OCI-LY7 (cell line): ENCODE results near the gene DDX3Y. TPM values are rescaled to one million over a fixed set of nuclear protein-coding genes. Genes with fewer than 3 reads are reported as not detected.

Experiments used
- BruUV-seq: library from RNA; stranded (reverse); fragments of 400-500 nt; replicated peaks from 2 replicates; lab custom pipeline; 2021; lab: Mats Ljungman, UMichigan
- CTCF ChIA-PET: fragments of 300-600 bp; sonication (Branson Sonifier 250); formaldehyde crosslinking; loops from one replicate; lab custom pipeline; 2022; ENCODE audit warnings: antibody characterized with exemption; ENCODE audit not compliant: unreplicated experiment; lab: Charles Lee
- POLR2A ChIA-PET: fragments of 300-600 bp; sonication (Branson Sonifier 250); formaldehyde crosslinking; loops from one replicate; lab custom pipeline; 2022; ENCODE audit warnings: antibody characterized with exemption; lab: Charles Lee
- DNase-seq: peaks from one replicate; pipeline ENCODE4 v3.0.0-alpha.2; 2015; ENCODE audit warnings: low spot score
- H2AFZ ChIP-seq: fragments of 200-600 bp; sonication (generic), shearing (Covaris generic); 2 replicates; pipeline ENCODE4 v1.6.1; 2014; ENCODE audit warnings: mild to moderate bottlenecking, antibody characterized with exemption, low read length, moderate library complexity
- H3K27ac ChIP-seq: fragments of 200-600 bp; sonication (generic); 2 replicates; pipeline ENCODE4 v1.5.1; 2014; ENCODE audit warnings: mixed run types, low read depth, mild to moderate bottlenecking, moderate library complexity, low read length, inconsistent platforms; ENCODE audit not compliant: poor library complexity, severe bottlenecking
- H3K36me3 ChIP-seq: fragments of 200-600 bp; sonication (generic); 2 replicates; pipeline ENCODE4 v1.6.1; 2014; ENCODE audit warnings: mild to moderate bottlenecking, antibody characterized with exemption, low read length, moderate library complexity, mixed read lengths; ENCODE audit not compliant: insufficient read depth
- H3K4me1 ChIP-seq: fragments of 200-600 bp; sonication (generic); 2 replicates; pipeline ENCODE4 v1.5.1; 2014; ENCODE audit warnings: mild to moderate bottlenecking, low read length; ENCODE audit not compliant: insufficient read depth, poor library complexity, severe bottlenecking
- H3K4me2 ChIP-seq: fragments of 200-600 bp; sonication (generic); 2 replicates; pipeline ENCODE4 v1.6.1; 2014; ENCODE audit warnings: mild to moderate bottlenecking, low read length
- H3K4me3 ChIP-seq: fragments of 200-600 bp; sonication (generic); 2 replicates; pipeline ENCODE4 v1.5.1; 2014; ENCODE audit warnings: mild to moderate bottlenecking, low read depth, low read length; ENCODE audit not compliant: poor library complexity, severe bottlenecking
- H3K79me2 ChIP-seq: fragments of 200-600 bp; sonication (generic); 2 replicates; pipeline ENCODE4 v1.6.1; 2016; ENCODE audit warnings: low read depth, mild to moderate bottlenecking, low read length, moderate library complexity, mixed read lengths; ENCODE audit not compliant: insufficient read depth
- H3K9me2 ChIP-seq: fragments of 200-600 bp; sonication (generic); 2 replicates; pipeline ENCODE4 v1.6.1; 2016; ENCODE audit warnings: mild to moderate bottlenecking, low read length, mixed read lengths; ENCODE audit not compliant: insufficient read depth
- H3K9me3 ChIP-seq: fragments of 200-600 bp; sonication (generic); 2 replicates; pipeline ENCODE4 v1.6.1; 2014; ENCODE audit warnings: mild to moderate bottlenecking, mixed run types, low read length, mixed read lengths
- H4K20me1 ChIP-seq: fragments of 200-600 bp; sonication (generic); 2 replicates; pipeline ENCODE4 v1.6.1; 2014; ENCODE audit warnings: mild to moderate bottlenecking, antibody characterized with exemption, low read length, moderate library complexity, mixed read lengths; ENCODE audit not compliant: insufficient read depth
- CTCF ChIP-seq: fragments of 200-600 bp; sonication (generic); conservative IDR thresholded peaks from 2 replicates; pipeline ENCODE4 v1.5.1; 2014; ENCODE audit warnings: mild to moderate bottlenecking, antibody characterized with exemption, low read length, moderate library complexity, mixed read lengths
- EZH2phosphoT487 ChIP-seq: fragments of 200-600 bp; sonication (generic); IDR thresholded peaks from 2 replicates; pipeline ENCODE4 v1.6.1; 2018; ENCODE audit warnings: low read depth, borderline replicate concordance, mild to moderate bottlenecking, mixed run types, antibody characterized with exemption, low read length, moderate library complexity, mixed read lengths
- intact Hi-C: fragments of 100-400 bp; cut with micrococcal nuclease; formaldehyde crosslinking; loops from one replicate; pipeline ENCODE4 v1.10.0; 2022; ENCODE audit not compliant: unreplicated experiment
- total RNA-seq, 2 experiments: library from RNA; depleted of rRNA in 1 of 2; stranded (reverse); fragments of >200 nt in 1 of 2; shearing (Covaris generic) in 1 of 2; gene quantifications; 2 replicates each; pipeline ENCODE4 v1.2.3, GENCODE V29; 2014 to 2022

Gene DDX3Y
- total RNA-seq, 2 experiments from 2014 or later, result 76.9 to 111 TPM

- ChIA-PET CTCF (no interaction called here), POLR2A (interaction anchor here (0.5 kb wide), 1 partner anchor 31 kb away, joined by 3 read pairs; no protein-coding TSS in a partner anchor)
- Histone ChIP-seq H3K4me2 (no peak overlapping the region), H3K9me3 (no peaks in the 10 kb centered on the region), H3K79me2 (no peaks in the 10 kb centered on the region), H2AFZ (no peak overlapping the region), H3K36me3 (no peaks in the 10 kb centered on the region), H3K4me3 (no peak overlapping the region), H3K9me2 (no peaks in the 10 kb centered on the region), H3K27ac (no peak overlapping the region), H3K4me1 (no peaks in the 10 kb centered on the region), H4K20me1 (no peaks in the 10 kb centered on the region)
- no peak for DNase-seq
- no TSS peak for BruUV-seq
- no peak for TF ChIP-seq EZH2phosphoT487
- TF ChIP-seq CTCF, result no peak
- intact Hi-C loops, result no loop called here
Measured at GRCh38 chrY:12928043-12928442, 23.4 kb downstream of the DDX3Y start.

- DNase-seq, result no peak
- no peaks in the 10 kb centered on the region for H3K9me3 ChIP-seq
- ChIA-PET CTCF (no interaction called here), POLR2A (interaction anchor here (0.7 kb wide), 1 partner anchor 137 kb away, joined by 3 read pairs; no protein-coding TSS in a partner anchor)
- no peak overlapping the region for H2AFZ ChIP-seq
- no peaks in the 10 kb centered on the region for H3K36me3 ChIP-seq
- H4K20me1 ChIP-seq, result no peaks in the 10 kb centered on the region
- H3K4me2 ChIP-seq, result no peak overlapping the region
- H3K79me2 ChIP-seq, result no peaks in the 10 kb centered on the region
- no peak overlapping the region for H3K4me3 ChIP-seq
- no peaks in the 10 kb centered on the region for H3K9me2 ChIP-seq
- TF ChIP-seq EZH2phosphoT487 (no peak), CTCF (no peak)
- BruUV-seq, result no TSS peak
- intact Hi-C loops, result no loop called here
- H3K27ac ChIP-seq, result no peak overlapping the region
- H3K4me1 ChIP-seq, result no peaks in the 10 kb centered on the region
Measured at GRCh38 chrY:12941725-12942687, 37.3 kb downstream of the DDX3Y start.

Other genes starting within 250 kb of the DDX3Y start
- gene USP9Y, start 203.6 kb upstream of the DDX3Y start, total RNA-seq (2014; rRNA removed; shearing (Covaris generic)), result 12.4 and 14.5 TPM in 2 replicates
- gene USP9Y, start 203.6 kb upstream of the DDX3Y start, total RNA-seq (2022), result 14.9 and 15.6 TPM in 2 replicates